Natural killer cell (primary cell): ENCODE data around the gene CERS6. TPM values are rescaled to one million over a fixed set of nuclear protein-coding genes. Genes with fewer than 3 reads are reported as not detected.

ENCODE experiments used
- ATAC-seq, 3 donors: fragments of 150-1000 bp in 2 of 3; fragments of 200-7000 bp in 1 of 3; cut with Tn5 transposase; 1 replicate in 1 of 3; 2 replicates in 2 of 3; pipeline ENCODE4 v1.10.0; 2021; ENCODE audit warnings: mild to moderate bottlenecking in 2 of 3, moderate library complexity in 2 of 3
- DNase-seq, 2 donors: peaks; one replicate each; pipeline versions ENCODE4 v3.0.0 to v3.0.0-alpha.2; 2013 to 2021; ENCODE audit warnings: mixed read lengths in 1 of 2
- H3K27ac ChIP-seq: one replicate; pipeline ENCODE4 v1.5.1; 2013; ENCODE audit warnings: mild to moderate bottlenecking, low read length
- H3K27me3 ChIP-seq: one replicate; pipeline ENCODE4 v1.6.1; 2013; ENCODE audit warnings: low read length; ENCODE audit not compliant: control insufficient read depth, insufficient read depth
- H3K36me3 ChIP-seq: one replicate; pipeline ENCODE4 v1.6.1; 2013; ENCODE audit warnings: low read length; ENCODE audit not compliant: control insufficient read depth, insufficient read depth
- H3K4me1 ChIP-seq: one replicate; pipeline ENCODE4 v1.6.1; 2013; ENCODE audit warnings: low read length; ENCODE audit not compliant: control insufficient read depth, insufficient read depth
- H3K4me3 ChIP-seq: one replicate; pipeline ENCODE4 v1.5.1; 2013; ENCODE audit warnings: low read length
- H3K9me3 ChIP-seq: one replicate; pipeline ENCODE4 v1.6.1; 2013; ENCODE audit warnings: low read length; ENCODE audit not compliant: control insufficient read depth, insufficient read depth
- H3K27ac Mint-ChIP-seq, 2 donors: one replicate each; pipeline ENCODE4 v1.8.0; 2022; ENCODE audit warnings: mild to moderate bottlenecking in 2 of 2, mixed read lengths in 2 of 2, moderate library complexity in 1 of 2
- H3K27me3 Mint-ChIP-seq, 2 donors: one replicate each; pipeline ENCODE4 v1.8.0; 2022; ENCODE audit warnings: low read depth in 2 of 2, mixed read lengths in 2 of 2
- H3K36me3 Mint-ChIP-seq: one replicate; pipeline ENCODE4 v1.8.0; 2022; ENCODE audit warnings: mixed read lengths
- H3K4me1 Mint-ChIP-seq, 2 donors: one replicate each; pipeline ENCODE4 v1.8.0; 2022; ENCODE audit warnings: mixed read lengths in 2 of 2
- H3K4me3 Mint-ChIP-seq: one replicate; pipeline ENCODE4 v1.8.0; 2022; ENCODE audit warnings: mild to moderate bottlenecking, moderate library complexity, mixed read lengths
- H3K9me3 Mint-ChIP-seq, 2 donors: one replicate each; pipeline ENCODE4 v1.8.0; 2022; ENCODE audit warnings: mixed read lengths in 2 of 2
- WGBS: methylation state at CpG from one replicate; pipeline ENCODE4 v1.1.7; 2013; ENCODE audit warnings: missing lambda C conversion rate; ENCODE audit not compliant: insufficient coverage; 5-methylcytosine and 5-hydroxymethylcytosine counted together
- intact Hi-C: fragments of 100-400 bp; cut with micrococcal nuclease; formaldehyde crosslinking; loops from one replicate; pipeline ENCODE4 v1.14.2; 2022
- total RNA-seq, 4 donors: library from RNA; stranded (reverse); fragments of 120-200 nt in 1 of 4; gene quantifications; one replicate each; pipeline versions ENCODE4 v1.2.3 to v1.2.4, GENCODE V29; 2013 to 2022
- TF ChIP-seq, protein P1 (sequence below): fragments of 200-600 bp; IDR thresholded peaks from one replicate; pipeline ENCODE4 v1.8.0; 2022; ENCODE audit warnings: antibody characterized with exemption

Gene CERS6
- total RNA-seq, 3 donors from 2014 or later (not counting 1 experiment from before 2014, with no cell fraction given), result 9.1 to 13.5 (median 11.8) TPM

DNA sequence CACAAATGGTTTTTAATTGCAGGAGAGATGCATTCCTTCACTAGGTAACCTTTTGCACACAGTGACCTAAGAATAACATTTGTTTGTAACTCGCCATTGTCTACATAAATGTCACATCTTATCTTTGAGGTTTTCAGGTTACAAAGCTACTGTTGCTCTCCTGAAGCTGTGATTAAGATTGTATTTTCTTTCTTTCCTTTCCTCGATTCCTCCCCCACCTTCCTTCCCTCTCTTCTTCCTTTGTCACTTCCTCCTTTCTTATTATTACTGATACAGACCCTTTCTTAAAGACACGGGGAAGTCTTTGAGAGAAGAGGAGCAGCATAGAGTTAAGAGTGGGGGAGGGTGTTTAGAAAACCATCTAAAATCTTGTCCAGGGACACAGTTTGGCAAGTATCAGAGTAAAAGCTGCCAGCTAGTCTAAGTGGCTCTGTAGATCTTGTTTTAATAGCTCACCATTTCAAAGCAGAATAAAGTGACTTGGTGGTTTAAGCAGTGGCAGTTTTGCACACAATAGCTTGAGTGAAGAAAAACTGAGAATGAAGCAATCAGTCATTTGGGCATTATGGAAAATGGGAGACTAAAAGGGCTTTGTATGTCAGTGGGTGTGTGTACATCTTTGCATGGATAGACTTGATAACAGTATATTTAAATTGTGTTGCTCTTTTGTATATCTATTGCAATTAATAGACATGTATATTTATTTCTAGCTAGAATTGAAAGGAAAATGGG lies 10.9 kb downstream of the CERS6 start:
- peaks cover 71 to 75% of the 10 kb centered on the region in 2 donors for H3K4me1 Mint-ChIP-seq
- intact Hi-C loops, result no loop called here
- 14% methylated on average over 1 of the region's 3 CpGs for WGBS

DNA sequence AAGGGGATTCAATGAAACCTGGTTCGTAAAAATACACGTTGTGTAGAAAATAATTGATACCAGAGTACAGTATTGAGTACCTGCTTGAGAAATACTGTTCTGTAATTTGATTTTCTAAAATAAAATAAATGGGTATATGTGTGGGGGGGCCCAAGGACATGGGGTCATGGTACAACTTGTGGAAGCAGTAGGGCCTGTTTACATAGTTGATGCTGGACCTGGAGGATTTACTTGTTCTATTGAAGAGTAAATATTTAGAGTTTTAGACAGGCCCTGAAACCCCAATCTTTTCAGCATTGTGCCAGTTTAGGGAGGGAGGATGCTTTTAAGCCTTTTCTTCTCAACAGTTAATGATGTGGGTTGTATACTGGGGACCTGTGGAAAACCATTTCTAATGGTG lies 11.7 kb downstream of the CERS6 start:
- Histone ChIP-seq H3K36me3 (no peaks in the 10 kb centered on the region), H3K4me3 (no peak overlapping the region), H3K4me1 (peaks cover 14% of the 10 kb centered on the region), H3K9me3 (no peaks in the 10 kb centered on the region), H3K27me3 (no peaks in the 10 kb centered on the region), H3K27ac (no peak overlapping the region)
- 84% methylated on average over 2 of the region's 2 CpGs for WGBS
- TF ChIP-seq, protein P1, sequence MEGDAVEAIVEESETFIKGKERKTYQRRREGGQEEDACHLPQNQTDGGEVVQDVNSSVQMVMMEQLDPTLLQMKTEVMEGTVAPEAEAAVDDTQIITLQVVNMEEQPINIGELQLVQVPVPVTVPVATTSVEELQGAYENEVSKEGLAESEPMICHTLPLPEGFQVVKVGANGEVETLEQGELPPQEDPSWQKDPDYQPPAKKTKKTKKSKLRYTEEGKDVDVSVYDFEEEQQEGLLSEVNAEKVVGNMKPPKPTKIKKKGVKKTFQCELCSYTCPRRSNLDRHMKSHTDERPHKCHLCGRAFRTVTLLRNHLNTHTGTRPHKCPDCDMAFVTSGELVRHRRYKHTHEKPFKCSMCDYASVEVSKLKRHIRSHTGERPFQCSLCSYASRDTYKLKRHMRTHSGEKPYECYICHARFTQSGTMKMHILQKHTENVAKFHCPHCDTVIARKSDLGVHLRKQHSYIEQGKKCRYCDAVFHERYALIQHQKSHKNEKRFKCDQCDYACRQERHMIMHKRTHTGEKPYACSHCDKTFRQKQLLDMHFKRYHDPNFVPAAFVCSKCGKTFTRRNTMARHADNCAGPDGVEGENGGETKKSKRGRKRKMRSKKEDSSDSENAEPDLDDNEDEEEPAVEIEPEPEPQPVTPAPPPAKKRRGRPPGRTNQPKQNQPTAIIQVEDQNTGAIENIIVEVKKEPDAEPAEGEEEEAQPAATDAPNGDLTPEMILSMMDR, result no peak
- Mint-ChIP-seq H3K4me1 (peaks cover 71 to 75% of the 10 kb centered on the region in 2 donors), H3K36me3 (no peaks in the 10 kb centered on the region), H3K4me3 (peak overlapping the region; percentile 67), H3K27me3 (no peaks in the 10 kb centered on the region), H3K27ac (peak overlapping the region in 1 of 2 donors; percentile 19), H3K9me3 (no peaks in the 10 kb centered on the region)
- no peak for ATAC-seq
- DNase-seq, result no peak
- intact Hi-C loops, result no loop called here

More for the DNA sequence above, 10.9 kb downstream of the CERS6 start:
- Histone ChIP-seq H3K36me3 (no peaks in the 10 kb centered on the region), H3K4me3 (no peak overlapping the region), H3K4me1 (peaks cover 14% of the 10 kb centered on the region), H3K27me3 (no peaks in the 10 kb centered on the region), H3K27ac (peak overlapping the region; percentile 22), H3K9me3 (no peaks in the 10 kb centered on the region)
- no peaks in the 10 kb centered on the region for H3K36me3 Mint-ChIP-seq
- peak overlapping the region; percentile 67 for H3K4me3 Mint-ChIP-seq
- H3K27ac Mint-ChIP-seq, result peak overlapping the region; percentile 19 to 43
- H3K27me3 Mint-ChIP-seq, result no peaks in the 10 kb centered on the region
- TF ChIP-seq, protein P1, result no peak
- no peaks in the 10 kb centered on the region for H3K9me3 Mint-ChIP-seq
- DNase-seq (no peak), ATAC-seq (no peak)

DNA sequence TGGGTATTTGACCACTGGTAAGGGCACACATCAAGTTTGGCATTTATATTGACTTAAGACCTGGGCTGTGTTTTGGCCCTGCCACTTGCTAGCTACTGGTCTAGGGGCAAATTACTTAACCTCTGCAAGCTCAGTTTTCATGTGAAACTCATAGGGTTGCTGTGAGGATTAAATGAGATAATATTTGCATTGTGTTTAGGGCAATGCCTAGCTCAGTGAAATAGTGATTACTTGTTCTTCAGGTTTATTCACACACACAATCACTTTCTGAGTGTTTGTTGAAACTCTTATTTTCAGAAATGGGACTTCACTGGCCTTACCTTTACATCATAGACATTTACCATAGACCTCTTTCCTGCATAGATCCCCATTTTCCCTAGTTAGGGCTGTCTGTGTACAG lies 12.3 kb downstream of the CERS6 start:
- TF ChIP-seq, protein P1, result no peak
- Histone ChIP-seq H3K36me3 (no peaks in the 10 kb centered on the region), H3K4me1 (peaks cover 14% of the 10 kb centered on the region), H3K27ac (no peak overlapping the region), H3K9me3 (no peaks in the 10 kb centered on the region), H3K27me3 (no peaks in the 10 kb centered on the region), H3K4me3 (no peak overlapping the region)
- ATAC-seq (no peak), DNase-seq (no peak)
- H3K9me3 Mint-ChIP-seq, result no peaks in the 10 kb centered on the region
- H3K4me3 Mint-ChIP-seq, result no peak overlapping the region
- H3K27me3 Mint-ChIP-seq, result no peaks in the 10 kb centered on the region
- H3K36me3 Mint-ChIP-seq, result no peaks in the 10 kb centered on the region
- H3K27ac Mint-ChIP-seq, result no peak overlapping the region
- intact Hi-C loops, result no loop called here
- peaks cover 71 to 75% of the 10 kb centered on the region in 2 donors for H3K4me1 Mint-ChIP-seq
